Measurements from ENCODE around the gene SLC28A1. TPM values are rescaled to one million over a fixed set of nuclear protein-coding genes. Genes with fewer than 3 reads are reported as not detected.

Gene SLC28A1
- total RNA-seq, 4 donors from 2014 or later, result not detected

DNA sequence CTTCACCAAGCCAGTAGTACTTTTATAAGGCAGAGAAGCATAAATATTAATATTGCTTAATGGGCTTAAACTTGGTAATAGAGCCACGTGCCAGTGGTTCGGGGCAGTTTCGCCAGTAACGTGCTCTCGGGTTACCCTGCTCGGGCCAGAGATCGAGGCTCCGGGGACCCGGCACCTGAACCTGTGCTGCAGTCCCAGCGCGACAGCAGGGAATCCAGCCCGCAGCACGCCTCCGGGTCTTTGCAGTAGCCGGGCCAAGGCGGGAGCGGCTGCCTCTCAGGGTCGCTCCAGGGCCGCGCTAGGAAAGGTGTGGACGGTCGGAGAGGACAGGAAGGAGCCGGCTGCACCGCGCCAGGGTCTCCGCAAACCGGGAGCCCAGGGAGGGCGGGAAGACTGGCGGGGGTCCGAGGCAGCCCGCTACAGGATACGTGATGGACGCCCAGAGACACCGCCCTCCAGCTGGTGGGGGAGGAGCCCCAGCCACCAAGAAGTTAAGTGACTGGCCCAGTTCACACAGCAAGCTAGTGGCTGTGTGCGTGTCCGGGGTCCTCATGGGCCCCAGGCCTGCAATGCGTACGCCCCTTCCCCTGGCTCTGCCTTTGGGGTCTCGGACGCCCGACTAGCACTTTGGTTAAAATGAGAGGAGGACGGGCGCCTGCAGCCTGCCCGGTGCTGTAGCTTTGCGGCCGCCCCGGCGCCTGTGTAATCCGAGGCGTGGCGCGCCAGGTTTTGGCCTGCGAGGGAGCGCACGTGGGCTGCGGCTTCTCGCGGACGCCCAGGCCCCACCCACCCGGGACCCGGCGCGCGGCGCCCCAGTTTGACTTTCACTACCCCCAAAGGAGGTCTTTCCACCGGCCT is 96.0 kb downstream of the SLC28A1 start:
- TF ChIP-seq, protein P1, sequence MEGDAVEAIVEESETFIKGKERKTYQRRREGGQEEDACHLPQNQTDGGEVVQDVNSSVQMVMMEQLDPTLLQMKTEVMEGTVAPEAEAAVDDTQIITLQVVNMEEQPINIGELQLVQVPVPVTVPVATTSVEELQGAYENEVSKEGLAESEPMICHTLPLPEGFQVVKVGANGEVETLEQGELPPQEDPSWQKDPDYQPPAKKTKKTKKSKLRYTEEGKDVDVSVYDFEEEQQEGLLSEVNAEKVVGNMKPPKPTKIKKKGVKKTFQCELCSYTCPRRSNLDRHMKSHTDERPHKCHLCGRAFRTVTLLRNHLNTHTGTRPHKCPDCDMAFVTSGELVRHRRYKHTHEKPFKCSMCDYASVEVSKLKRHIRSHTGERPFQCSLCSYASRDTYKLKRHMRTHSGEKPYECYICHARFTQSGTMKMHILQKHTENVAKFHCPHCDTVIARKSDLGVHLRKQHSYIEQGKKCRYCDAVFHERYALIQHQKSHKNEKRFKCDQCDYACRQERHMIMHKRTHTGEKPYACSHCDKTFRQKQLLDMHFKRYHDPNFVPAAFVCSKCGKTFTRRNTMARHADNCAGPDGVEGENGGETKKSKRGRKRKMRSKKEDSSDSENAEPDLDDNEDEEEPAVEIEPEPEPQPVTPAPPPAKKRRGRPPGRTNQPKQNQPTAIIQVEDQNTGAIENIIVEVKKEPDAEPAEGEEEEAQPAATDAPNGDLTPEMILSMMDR (IDR thresholded peaks at IDR 0.05; ENCODE audit: low read depth), result no peak

DNA sequence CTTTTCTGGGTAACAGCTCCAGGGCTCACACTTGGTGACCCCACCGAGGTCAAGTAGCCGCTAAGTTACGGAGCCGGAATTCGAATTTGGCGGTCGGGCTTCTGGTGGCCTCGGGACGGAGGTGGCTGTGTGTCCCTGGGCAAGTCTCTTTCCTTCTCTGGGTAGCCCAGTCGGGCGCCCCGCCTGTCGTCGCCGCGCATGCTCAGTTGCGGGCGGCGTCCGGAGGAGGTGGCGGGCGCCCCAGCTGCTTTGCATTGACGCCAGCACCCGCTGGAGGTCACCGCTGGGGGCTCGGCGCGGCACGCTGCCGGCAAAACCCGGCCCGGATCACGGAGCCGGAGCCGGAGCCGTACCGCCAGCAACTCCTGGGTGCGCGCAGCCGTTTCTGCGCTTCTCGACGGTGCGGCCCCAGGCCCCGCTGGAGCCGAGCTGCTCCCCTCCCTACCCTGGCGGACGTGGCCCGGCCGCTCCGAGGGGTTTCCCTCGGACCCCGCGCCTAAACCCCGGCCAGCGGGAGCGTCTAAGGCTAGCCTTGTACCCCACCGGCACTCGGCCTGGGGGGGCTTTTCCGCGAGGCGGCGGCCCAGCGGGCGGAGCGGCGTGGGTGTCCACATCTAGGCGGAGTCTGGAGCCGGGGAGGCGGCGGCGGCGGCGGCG is 96.7 kb downstream of the SLC28A1 start:
- TF ChIP-seq, protein P1 (IDR thresholded peaks at IDR 0.05; ENCODE audit: low read depth), result no peak

DNA sequence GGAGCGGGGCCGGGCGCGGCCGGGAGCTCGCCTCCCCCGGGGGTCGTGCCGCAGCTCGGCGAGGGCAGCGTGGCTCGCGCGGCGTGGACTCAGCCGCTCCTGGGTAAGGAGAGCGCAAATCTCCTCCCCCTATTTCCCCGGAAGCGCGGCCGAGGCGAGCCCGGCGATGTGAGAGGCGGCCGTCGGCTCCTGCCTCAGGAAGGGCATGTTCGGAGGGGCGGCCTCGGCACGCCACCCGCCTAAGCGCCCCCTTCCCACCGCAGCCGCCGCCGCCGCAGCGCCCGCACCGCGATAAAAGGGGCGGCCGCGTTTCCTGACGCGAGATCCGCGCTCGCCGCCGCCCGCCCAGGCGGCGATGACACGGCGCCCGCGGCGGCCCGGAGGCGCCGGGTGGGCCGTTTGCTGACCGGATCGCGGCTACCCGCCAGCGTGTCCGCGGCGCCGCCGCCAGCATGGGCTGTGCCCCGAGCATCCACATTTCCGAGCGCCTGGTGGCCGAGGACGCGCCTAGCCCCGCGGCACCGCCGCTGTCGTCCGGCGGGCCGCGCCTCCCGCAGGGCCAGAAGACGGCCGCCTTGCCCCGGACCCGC is 97.3 kb downstream of the SLC28A1 start, which contains the start of gene PDE8A:
Gene PDE8A (plus strand): TSS at position 146 of the 590 bp plus-strand sequence. CDS start 307 bp downstream, at position 453.
- TF ChIP-seq, protein P1 (IDR thresholded peaks at IDR 0.05; ENCODE audit: low read depth), result no peak

DNA sequence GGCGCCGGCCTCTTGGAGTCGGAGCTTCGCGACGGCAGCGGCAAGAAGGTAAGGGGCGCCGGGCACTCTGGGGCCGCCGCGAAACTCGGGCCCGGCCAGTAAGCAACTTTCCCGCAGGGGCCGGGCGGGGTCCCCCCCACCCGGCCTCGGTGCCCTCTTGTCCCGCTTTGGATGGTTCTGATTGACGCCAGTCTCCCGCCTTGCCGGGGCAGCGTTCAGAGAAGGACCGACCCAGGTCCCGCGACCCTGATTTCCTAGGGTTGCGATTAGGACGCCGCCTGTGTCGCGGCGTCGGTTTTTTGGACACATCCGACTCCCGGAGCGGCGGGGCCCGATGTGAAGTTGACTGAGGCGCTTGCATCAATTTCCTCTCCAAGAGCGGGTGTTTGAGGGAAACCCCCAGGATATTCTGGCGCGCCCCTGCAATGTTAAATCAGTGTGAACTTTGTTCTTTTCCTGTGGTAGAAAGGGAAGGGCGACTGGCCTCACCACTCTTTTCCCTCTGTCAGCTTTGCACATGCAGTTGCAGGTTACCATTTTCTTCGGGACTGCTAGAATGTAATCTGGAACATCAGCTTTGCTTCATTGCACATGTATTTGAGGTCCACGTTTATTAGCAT is 97.9 kb downstream of the SLC28A1 start:
- TF ChIP-seq, protein P1 (IDR thresholded peaks at IDR 0.05; ENCODE audit: low read depth), result no peak

GRCh38 chr15:84983294-84983693 is 98.8 kb downstream of the SLC28A1 start:
- TF ChIP-seq, protein P1 (IDR thresholded peaks at IDR 0.05; ENCODE audit: low read depth), result no peak

GRCh38 chr15:84983711-84984110 is 99.2 kb downstream of the SLC28A1 start:
- TF ChIP-seq, protein P1 (IDR thresholded peaks at IDR 0.05; ENCODE audit: low read depth), result no peak
